Measurements from ENCODE around the gene TIGD1.

The TIGD1 gene

GRCh38 chr2:232521959-232522622 lies 28.3 kb downstream of the TIGD1 start:
- DNase-seq = peak; percentile 91

GRCh38 chr2:232521098-232521497 lies 29.3 kb downstream of the TIGD1 start:
- no peak for DNase-seq

GRCh38 chr2:232520489-232520888 lies 29.9 kb downstream of the TIGD1 start:
- no peak for DNase-seq

GRCh38 chr2:232519581-232520438 lies 30.5 kb downstream of the TIGD1 start, which contains the start of gene PRSS56:
TSS of gene PRSS56 (plus strand) at chr2:232520388. CDS start at chr2:232520599, 211 bp downstream.
- DNase-seq = no peak

GRCh38 chr2:232518844-232519243 lies 31.5 kb downstream of the TIGD1 start:
- DNase-seq = no peak

- DNase-seq = no peak
Measured at GRCh38 chr2:232516551-232516950, 33.8 kb downstream of the TIGD1 start.

GRCh38 chr2:232515639-232516038 lies 34.7 kb downstream of the TIGD1 start:
- DNase-seq = no peak

GRCh38 chr2:232513353-232513752 lies 37.0 kb downstream of the TIGD1 start:
- no peak for DNase-seq

GRCh38 chr2:232512602-232513001 lies 37.8 kb downstream of the TIGD1 start:
- DNase-seq = no peak

GRCh38 chr2:232511336-232511890 lies 38.9 kb downstream of the TIGD1 start:
- DNase-seq = no peak

GRCh38 chr2:232508251-232508650 lies 42.1 kb downstream of the TIGD1 start:
- DNase-seq = no peak

GRCh38 chr2:232506709-232507108 lies 43.6 kb downstream of the TIGD1 start:
- no peak for DNase-seq

- no peak for DNase-seq
Measured at GRCh38 chr2:232505856-232506255, 44.5 kb downstream of the TIGD1 start.

- DNase-seq = no peak
Measured at GRCh38 chr2:232504438-232504837, 45.9 kb downstream of the TIGD1 start.

GRCh38 chr2:232503809-232504323 lies 46.5 kb downstream of the TIGD1 start:
- DNase-seq = no peak

- DNase-seq = peak; percentile 70
Measured at GRCh38 chr2:232502911-232503808, 47.2 kb downstream of the TIGD1 start.

- no peak for DNase-seq
Measured at GRCh38 chr2:232502511-232502910, 47.8 kb downstream of the TIGD1 start.

- no peak for DNase-seq
Measured at GRCh38 chr2:232501794-232502390, 48.5 kb downstream of the TIGD1 start.

GRCh38 chr2:232501331-232501771 lies 49.0 kb downstream of the TIGD1 start:
- DNase-seq = no peak

GRCh38 chr2:232498452-232498851 lies 51.9 kb downstream of the TIGD1 start:
- no peak for DNase-seq

Data from activated CD8-positive, alpha-beta memory T cell treated with anti-CD3 and anti-CD28 coated beads for 24 hours (primary cell).